ENCODE measurements around the gene ABLIM3. TPM values are rescaled to one million over a fixed set of nuclear protein-coding genes. Genes with fewer than 3 reads are reported as not detected.

Gene ABLIM3
- total RNA-seq, 1 experiment from 2014 or later, result 70.9 TPM

GRCh38 chr5:149239917-149240316 is 98.6 kb downstream of the ABLIM3 start:
- Mint-ChIP-seq H3K27ac (ENCODE audit: unreplicated experiment) (no peak overlapping the region), H3K4me3 (ENCODE audit: low read depth, unreplicated experiment) (no peak overlapping the region), H3K4me1 (ENCODE audit: low read depth, unreplicated experiment) (no peaks in the 10 kb centered on the region), H3K27me3 (ENCODE audit: unreplicated experiment) (no peaks in the 10 kb centered on the region), H3K36me3 (ENCODE audit: insufficient read depth, unreplicated experiment) (peaks cover 29% of the 10 kb centered on the region), H3K9me3 (ENCODE audit: low read depth, unreplicated experiment) (no peaks in the 10 kb centered on the region)
- intact Hi-C loops (cut with micrococcal nuclease; ENCODE audit: unreplicated experiment), result no loop called here
- no peak for DNase-seq
- BruUV-seq (replicated peaks), result no TSS peak
- CTCF ChIA-PET, result no interaction called here
- TF ChIP-seq CTCF (IDR thresholded peaks at IDR 0.05; ENCODE audit: unreplicated experiment), result no peak

- TF ChIP-seq CTCF (IDR thresholded peaks at IDR 0.05; ENCODE audit: unreplicated experiment), result no peak
- Mint-ChIP-seq H3K36me3 (ENCODE audit: insufficient read depth, unreplicated experiment) (peaks cover 35% of the 10 kb centered on the region), H3K4me1 (ENCODE audit: low read depth, unreplicated experiment) (no peaks in the 10 kb centered on the region), H3K4me3 (ENCODE audit: low read depth, unreplicated experiment) (no peak overlapping the region), H3K27ac (ENCODE audit: unreplicated experiment) (no peak overlapping the region), H3K9me3 (ENCODE audit: low read depth, unreplicated experiment) (no peaks in the 10 kb centered on the region), H3K27me3 (ENCODE audit: unreplicated experiment) (no peaks in the 10 kb centered on the region)
- CTCF ChIA-PET, result no interaction called here
- no TSS peak for BruUV-seq (replicated peaks)
- intact Hi-C loops (cut with micrococcal nuclease; ENCODE audit: unreplicated experiment), result no loop called here
- no peak for DNase-seq
Measured at GRCh38 chr5:149240354-149240998, 99.2 kb downstream of the ABLIM3 start.

- H3K9me3 Mint-ChIP-seq (ENCODE audit: low read depth, unreplicated experiment), result no peaks in the 10 kb centered on the region
- H3K27me3 Mint-ChIP-seq (ENCODE audit: unreplicated experiment), result no peaks in the 10 kb centered on the region
- no peaks in the 10 kb centered on the region for H3K4me1 Mint-ChIP-seq (ENCODE audit: low read depth, unreplicated experiment)
- intact Hi-C loops (cut with micrococcal nuclease; ENCODE audit: unreplicated experiment), result no loop called here
- no TSS peak for BruUV-seq (replicated peaks)
- H3K27ac Mint-ChIP-seq (ENCODE audit: unreplicated experiment), result no peak overlapping the region
- CTCF ChIA-PET, result no interaction called here
- no peak overlapping the region for H3K4me3 Mint-ChIP-seq (ENCODE audit: low read depth, unreplicated experiment)
- peaks cover 42% of the 10 kb centered on the region for H3K36me3 Mint-ChIP-seq (ENCODE audit: insufficient read depth, unreplicated experiment)
- no peak for DNase-seq
- no peak for TF ChIP-seq CTCF (IDR thresholded peaks at IDR 0.05; ENCODE audit: unreplicated experiment)
Measured at GRCh38 chr5:149242339-149242738, 101.0 kb downstream of the ABLIM3 start.

GRCh38 chr5:149246906-149247305 is 105.6 kb downstream of the ABLIM3 start:
- H3K36me3 Mint-ChIP-seq (ENCODE audit: insufficient read depth, unreplicated experiment), result peaks cover 41% of the 10 kb centered on the region
- no peak overlapping the region for H3K27ac Mint-ChIP-seq (ENCODE audit: unreplicated experiment)
- no peak overlapping the region for H3K4me3 Mint-ChIP-seq (ENCODE audit: low read depth, unreplicated experiment)
- no peak for DNase-seq
- no peaks in the 10 kb centered on the region for H3K27me3 Mint-ChIP-seq (ENCODE audit: unreplicated experiment)
- BruUV-seq (replicated peaks), result no TSS peak
- TF ChIP-seq CTCF (IDR thresholded peaks at IDR 0.05; ENCODE audit: unreplicated experiment), result no peak
- intact Hi-C loops (cut with micrococcal nuclease; ENCODE audit: unreplicated experiment), result no loop called here
- CTCF ChIA-PET, result no interaction called here
- no peaks in the 10 kb centered on the region for H3K4me1 Mint-ChIP-seq (ENCODE audit: low read depth, unreplicated experiment)
- no peaks in the 10 kb centered on the region for H3K9me3 Mint-ChIP-seq (ENCODE audit: low read depth, unreplicated experiment)

Data from Calu3 (cell line).